Fibroblast of lung (primary cell): Measurements from ENCODE around the gene LDLRAD3. TPM values are rescaled to one million over a fixed set of nuclear protein-coding genes. Genes with fewer than 3 reads are reported as not detected.
A peak's percentile ranks its signal among the peaks of the same experiment; 100 is the strongest.

Experiments used
- DNase-seq, 2 donors: peaks; one replicate each; pipeline versions ENCODE4 v3.0.0 to v3.0.0-alpha.2; 2010; ENCODE audit warnings: low read depth in 2 of 2
- H2AFZ ChIP-seq: 2 replicates; pipeline ENCODE4 v1.5.1; 2012; ENCODE audit warnings: low read length, control low read depth, inconsistent platforms
- H3K27ac ChIP-seq: 2 replicates; pipeline ENCODE4 v1.5.1; 2011; ENCODE audit warnings: low read length, control low read depth; ENCODE audit not compliant: insufficient read depth
- H3K27me3 ChIP-seq: 2 replicates; pipeline ENCODE4 v1.5.1; 2011; ENCODE audit warnings: mild to moderate bottlenecking, low read length; ENCODE audit not compliant: control insufficient read depth, insufficient read depth
- H3K36me3 ChIP-seq: 2 replicates; pipeline ENCODE4 v1.5.1; 2011; ENCODE audit warnings: low read length; ENCODE audit not compliant: control insufficient read depth, insufficient read depth
- H3K4me1 ChIP-seq: 2 replicates; pipeline ENCODE4 v1.5.1; 2011; ENCODE audit warnings: low read length; ENCODE audit not compliant: control insufficient read depth, insufficient read depth; ENCODE audit errors: extremely low read depth
- H3K4me2 ChIP-seq: 2 replicates; pipeline ENCODE4 v1.5.1; 2011; ENCODE audit warnings: low read length, control low read depth; ENCODE audit not compliant: insufficient read depth; ENCODE audit errors: extremely low read depth
- H3K4me3 ChIP-seq, 4 experiments: fragments of 200-600 bp in 1 of 4; sonication (generic) in 1 of 4; replicated peaks in 1 of 4; 2 replicates each; pipeline ENCODE4 v1.5.1; 2011 to 2016; ENCODE audit warnings: low read length in 4 of 4, low read depth in 3 of 4, mild to moderate bottlenecking in 3 of 4, control low read depth in 2 of 4, inconsistent platforms in 1 of 4, mixed read lengths in 1 of 4; ENCODE audit not compliant: insufficient read depth in 1 of 4; ENCODE audit errors: control extremely low read depth in 1 of 4
- H3K79me2 ChIP-seq: 2 replicates; pipeline ENCODE4 v1.5.1; 2012; ENCODE audit warnings: mild to moderate bottlenecking, low read length, inconsistent platforms; ENCODE audit not compliant: control insufficient read depth, insufficient read depth
- H3K9ac ChIP-seq: 2 replicates; pipeline ENCODE4 v1.5.1; 2011; ENCODE audit warnings: mild to moderate bottlenecking, low read length, control low read depth; ENCODE audit not compliant: insufficient read depth
- H3K9me3 ChIP-seq: 2 replicates; pipeline ENCODE4 v1.5.1; 2012; ENCODE audit warnings: low read depth, low read length; ENCODE audit not compliant: control insufficient read depth, insufficient read depth
- H4K20me1 ChIP-seq: 2 replicates; pipeline ENCODE4 v1.5.1; 2011; ENCODE audit warnings: low read length; ENCODE audit not compliant: control insufficient read depth, insufficient read depth; ENCODE audit errors: extremely low read depth
- EZH2 ChIP-seq: IDR thresholded peaks from 2 replicates; pipeline ENCODE4 v1.5.1; 2012; ENCODE audit warnings: low read length, control low read depth, mild to moderate bottlenecking; ENCODE audit errors: missing control alignments
- polyA plus RNA-seq, 2 donors: library from polyadenylated mRNA; depleted of rRNA in 1 of 2; stranded (reverse) in 1 of 2; unstranded in 1 of 2; fragments of >200 nt; gene quantifications; 2 replicates each; pipeline ENCODE4 v1.2.1, GENCODE V29; 2011 to 2012; ENCODE audit warnings: missing spikeins in 1 of 2
- total RNA-seq: library from RNA; depleted of rRNA; stranded (reverse); fragments of >200 nt; gene quantifications from 2 replicates; pipeline ENCODE4 v1.2.1, GENCODE V29; 2014
- TF ChIP-seq, protein P1 (sequence below), 2 donors: IDR thresholded peaks in 1 of 2; conservative IDR thresholded peaks in 1 of 2; 1 replicate in 1 of 2; 2 replicates in 1 of 2; pipeline ENCODE4 v1.5.1; 2011 to 2012; ENCODE audit warnings: low read length in 2 of 2, control low read depth in 1 of 2, inconsistent platforms in 1 of 2, low read depth in 1 of 2, mild to moderate bottlenecking in 1 of 2

LDLRAD3 gene
- total and polyA plus RNA-seq, 2 donors (not counting 1 experiment from before 2014, with no cell fraction given) = 3.8 to 7.8 TPM

DNA sequence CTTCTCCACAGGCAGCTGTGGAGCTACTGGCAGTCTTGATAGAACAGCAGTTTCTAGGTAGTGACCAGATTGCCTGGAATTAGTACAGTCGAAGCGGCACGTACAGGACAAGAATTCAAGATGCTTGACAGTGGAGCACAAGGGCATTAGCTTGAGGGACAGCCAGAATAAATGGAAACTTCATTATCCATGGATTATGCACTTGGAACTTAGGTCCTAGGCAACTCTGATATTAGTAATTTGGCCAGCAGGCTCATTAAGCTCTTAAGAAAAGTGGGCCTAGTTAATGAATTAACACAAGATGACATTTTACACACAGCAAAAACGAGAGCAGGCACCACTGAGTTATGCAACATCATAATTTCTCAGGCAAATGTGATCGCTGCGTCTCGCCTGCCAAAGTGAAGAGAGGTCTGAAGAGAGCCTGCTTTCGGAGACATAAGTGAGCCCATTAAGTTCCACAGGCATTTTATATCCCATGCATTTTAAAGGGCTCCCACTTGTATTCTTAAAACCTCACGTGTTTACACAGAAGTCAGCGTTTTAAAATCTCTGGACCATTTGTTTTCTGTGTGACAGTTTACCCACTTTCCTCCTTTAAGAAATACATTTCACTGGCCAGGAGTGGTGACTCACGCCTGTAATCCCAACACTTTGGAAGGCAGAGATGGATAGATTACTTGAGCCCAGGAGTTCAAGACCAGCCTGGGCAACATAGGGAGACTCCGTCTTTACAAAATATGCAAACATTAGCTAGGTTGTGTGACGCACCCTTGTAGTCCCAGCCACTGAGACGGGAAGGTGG, 279.2 kb downstream of the LDLRAD3 start:
- Histone ChIP-seq H3K4me2 (no peak overlapping the region), H2AFZ (no peak overlapping the region), H3K27ac (no peak overlapping the region), H3K9me3 (no peaks in the 10 kb centered on the region), H3K27me3 (no peaks in the 10 kb centered on the region), H3K9ac (no peak overlapping the region), H4K20me1 (no peaks in the 10 kb centered on the region), H3K4me1 (no peaks in the 10 kb centered on the region), H3K79me2 (no peaks in the 10 kb centered on the region), H3K4me3 (no peak overlapping the region), H3K36me3 (no peaks in the 10 kb centered on the region)
- DNase-seq = peak; percentile 59 to 67
- no peak for TF ChIP-seq EZH2
- TF ChIP-seq, protein P1, sequence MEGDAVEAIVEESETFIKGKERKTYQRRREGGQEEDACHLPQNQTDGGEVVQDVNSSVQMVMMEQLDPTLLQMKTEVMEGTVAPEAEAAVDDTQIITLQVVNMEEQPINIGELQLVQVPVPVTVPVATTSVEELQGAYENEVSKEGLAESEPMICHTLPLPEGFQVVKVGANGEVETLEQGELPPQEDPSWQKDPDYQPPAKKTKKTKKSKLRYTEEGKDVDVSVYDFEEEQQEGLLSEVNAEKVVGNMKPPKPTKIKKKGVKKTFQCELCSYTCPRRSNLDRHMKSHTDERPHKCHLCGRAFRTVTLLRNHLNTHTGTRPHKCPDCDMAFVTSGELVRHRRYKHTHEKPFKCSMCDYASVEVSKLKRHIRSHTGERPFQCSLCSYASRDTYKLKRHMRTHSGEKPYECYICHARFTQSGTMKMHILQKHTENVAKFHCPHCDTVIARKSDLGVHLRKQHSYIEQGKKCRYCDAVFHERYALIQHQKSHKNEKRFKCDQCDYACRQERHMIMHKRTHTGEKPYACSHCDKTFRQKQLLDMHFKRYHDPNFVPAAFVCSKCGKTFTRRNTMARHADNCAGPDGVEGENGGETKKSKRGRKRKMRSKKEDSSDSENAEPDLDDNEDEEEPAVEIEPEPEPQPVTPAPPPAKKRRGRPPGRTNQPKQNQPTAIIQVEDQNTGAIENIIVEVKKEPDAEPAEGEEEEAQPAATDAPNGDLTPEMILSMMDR (conservative IDR thresholded peaks at IDR 0.05 in 1 of 2, IDR thresholded peaks at IDR 0.05 in 1 of 2; ENCODE audit: low read depth in 1 of 2, low read length in 2 of 2) = no peak

DNA sequence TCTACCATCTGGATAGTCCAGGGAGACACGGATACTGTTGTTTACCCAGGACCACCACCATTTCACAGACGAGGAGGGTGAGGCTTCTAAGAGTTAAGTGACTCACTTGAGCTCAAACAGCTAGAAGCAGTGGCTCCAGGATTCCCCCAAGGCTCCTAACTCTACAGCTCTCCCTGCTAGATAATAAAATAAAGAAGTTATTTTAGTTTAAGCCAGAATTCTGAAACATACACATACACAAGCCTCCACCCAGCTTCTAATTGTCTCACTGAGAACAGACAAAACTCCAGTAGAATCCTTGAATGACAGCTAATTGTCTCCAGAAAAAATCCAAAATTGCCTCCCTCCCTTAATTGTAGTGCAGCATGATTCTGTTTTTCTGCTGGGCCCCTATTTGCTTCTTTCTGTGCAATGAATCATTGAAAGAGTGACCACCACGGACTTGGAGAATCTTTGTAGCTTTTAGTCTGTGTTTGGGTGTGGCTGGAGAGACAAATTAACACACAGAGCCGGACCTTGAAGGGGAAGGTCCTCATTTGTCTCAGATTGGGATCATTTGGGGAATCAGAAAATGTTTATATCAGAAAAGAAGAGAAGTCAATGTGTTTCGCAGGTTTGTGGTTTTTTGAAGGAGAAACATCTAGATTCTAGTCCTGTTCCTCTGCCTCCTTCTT, 280.5 kb downstream of the LDLRAD3 start:
- Histone ChIP-seq H3K4me3 (no peak overlapping the region), H4K20me1 (no peaks in the 10 kb centered on the region), H3K4me2 (no peak overlapping the region), H3K27ac (no peak overlapping the region), H3K9me3 (no peaks in the 10 kb centered on the region), H3K9ac (no peak overlapping the region), H2AFZ (no peak overlapping the region), H3K27me3 (no peaks in the 10 kb centered on the region), H3K4me1 (no peaks in the 10 kb centered on the region), H3K36me3 (no peaks in the 10 kb centered on the region), H3K79me2 (no peaks in the 10 kb centered on the region)
- TF ChIP-seq, protein P1 (conservative IDR thresholded peaks at IDR 0.05 in 1 of 2, IDR thresholded peaks at IDR 0.05 in 1 of 2; ENCODE audit: low read depth in 1 of 2, low read length in 2 of 2) = no peak
- no peak for TF ChIP-seq EZH2
- DNase-seq = no peak

DNA sequence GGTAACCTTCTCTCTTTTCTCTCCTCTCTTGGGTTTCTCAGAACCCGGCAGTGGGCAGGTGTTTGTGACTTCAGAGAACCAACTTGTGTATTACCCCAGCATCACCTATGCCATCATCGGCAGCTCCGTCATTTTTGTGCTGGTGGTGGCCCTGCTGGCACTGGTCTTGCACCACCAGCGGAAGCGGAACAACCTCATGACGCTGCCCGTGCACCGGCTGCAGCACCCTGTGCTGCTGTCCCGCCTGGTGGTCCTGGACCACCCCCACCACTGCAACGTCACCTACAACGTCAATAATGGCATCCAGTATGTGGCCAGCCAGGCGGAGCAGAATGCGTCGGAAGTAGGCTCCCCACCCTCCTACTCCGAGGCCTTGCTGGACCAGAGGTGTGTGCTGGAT, 283.2 kb downstream of the LDLRAD3 start:
- no peak for TF ChIP-seq EZH2
- TF ChIP-seq, protein P1 (conservative IDR thresholded peaks at IDR 0.05 in 1 of 2, IDR thresholded peaks at IDR 0.05 in 1 of 2; ENCODE audit: low read depth in 1 of 2, low read length in 2 of 2) = no peak
- no peak overlapping the region for H3K9ac ChIP-seq
- H2AFZ ChIP-seq = no peak overlapping the region
- H3K4me2 ChIP-seq = no peak overlapping the region
- no peaks in the 10 kb centered on the region for H3K27me3 ChIP-seq
- H3K4me3 ChIP-seq = no peak overlapping the region
- no peaks in the 10 kb centered on the region for H3K36me3 ChIP-seq
- no peaks in the 10 kb centered on the region for H4K20me1 ChIP-seq
- no peaks in the 10 kb centered on the region for H3K9me3 ChIP-seq
- no peak overlapping the region for H3K27ac ChIP-seq
- H3K4me1 ChIP-seq = peaks cover 2% of the 10 kb centered on the region
- DNase-seq = no peak
- H3K79me2 ChIP-seq = no peaks in the 10 kb centered on the region
